MCF 10A (cell line): Measurements from ENCODE around the gene MGAT4B. TPM values are rescaled to one million over a fixed set of nuclear protein-coding genes. Genes with fewer than 3 reads are reported as not detected.

Source experiments
- BruUV-seq: library from RNA; stranded (reverse); fragments of 400-500 nt; replicated peaks from 2 replicates; lab custom pipeline; 2021; lab: Mats Ljungman, UMichigan
- CTCF ChIA-PET: fragments of 300-600 bp; sonication (Branson Sonifier 250); formaldehyde crosslinking; extraction: SDS; loops from one replicate; lab custom pipeline; 2021; ENCODE audit warnings: antibody characterized with exemption, inconsistent platforms; lab: Yijun Ruan, JAX
- POLR2A ChIA-PET: fragments of 300-600, 350-650 bp; sonication (Branson Sonifier 250); formaldehyde crosslinking; extraction: SDS; loops from one replicate; lab custom pipeline; 2020; ENCODE audit warnings: antibody characterized with exemption, inconsistent platforms; lab: Yijun Ruan, JAX
- DNase-seq: peaks from one replicate; pipeline ENCODE4 v3.0.0-alpha.2; 2018; ENCODE audit not compliant: unreplicated experiment
- H3K27ac Mint-ChIP-seq: one replicate; pipeline ENCODE4 v1.8.0; 2022; ENCODE audit warnings: mild to moderate bottlenecking, low read depth, mixed read lengths; ENCODE audit not compliant: unreplicated experiment
- H3K27me3 Mint-ChIP-seq: one replicate; pipeline ENCODE4 v1.8.0; 2022; ENCODE audit warnings: mixed read lengths; ENCODE audit not compliant: insufficient read depth, unreplicated experiment
- H3K36me3 Mint-ChIP-seq: one replicate; pipeline ENCODE4 v1.8.0; 2022; ENCODE audit warnings: mild to moderate bottlenecking, moderate library complexity, mixed read lengths; ENCODE audit not compliant: insufficient read depth, unreplicated experiment
- H3K4me1 Mint-ChIP-seq: one replicate; pipeline ENCODE4 v1.8.0; 2022; ENCODE audit warnings: mixed read lengths; ENCODE audit not compliant: insufficient read depth, unreplicated experiment
- H3K4me3 Mint-ChIP-seq: one replicate; pipeline ENCODE4 v1.8.0; 2022; ENCODE audit warnings: mild to moderate bottlenecking, moderate library complexity, mixed read lengths; ENCODE audit not compliant: unreplicated experiment
- H3K9me3 Mint-ChIP-seq: one replicate; pipeline ENCODE4 v1.8.0; 2022; ENCODE audit warnings: mixed read lengths; ENCODE audit not compliant: unreplicated experiment
- CTCF ChIP-seq: fragments of 200-600 bp; IDR thresholded peaks from one replicate; pipeline ENCODE4 v1.8.0; 2022; ENCODE audit warnings: antibody characterized with exemption, mild to moderate bottlenecking; ENCODE audit not compliant: unreplicated experiment
- intact Hi-C: fragments of 100-400 bp; cut with micrococcal nuclease; formaldehyde crosslinking; loops from 2 replicates; pipeline ENCODE4 v1.14.1; 2022
- total RNA-seq: library from RNA; stranded (reverse); gene quantifications from 2 replicates; pipeline ENCODE4 v1.2.3, GENCODE V29; 2022

The MGAT4B gene
- total RNA-seq, 1 experiment from 2014 or later = 153 TPM

GRCh38 chr5:179822444-179822990 is 15.9 kb upstream of the MGAT4B start:
- H3K27me3 Mint-ChIP-seq = no peaks in the 10 kb centered on the region
- H3K9me3 Mint-ChIP-seq = no peaks in the 10 kb centered on the region
- H3K27ac Mint-ChIP-seq = peak overlapping the region; percentile 95
- BruUV-seq = no TSS peak
- H3K4me1 Mint-ChIP-seq = peaks cover 50% of the 10 kb centered on the region
- CTCF ChIA-PET = interaction anchor here (0.5 to 1.5 kb wide), 10 partner anchors 8 to 135 kb away, joined by 3 to 5 read pairs (median 3); partner anchors contain the start of gene MRNIP
- DNase-seq = no peak
- TF ChIP-seq CTCF = no peak
- POLR2A ChIA-PET = interaction anchor here (0.6 to 2.2 kb wide), 23 partner anchors 8 to 1026 kb away, joined by 3 to 14 read pairs (median 4); partner anchors contain the start of genes CANX, MAML1 and MGAT4B
- H3K4me3 Mint-ChIP-seq = peak overlapping the region; percentile 94
- intact Hi-C loops = no loop called here
- peaks cover 74% of the 10 kb centered on the region for H3K36me3 Mint-ChIP-seq

GRCh38 chr5:179822059-179822432 is 15.4 kb upstream of the MGAT4B start:
- BruUV-seq = TSS peak; percentile 59
- TF ChIP-seq CTCF = no peak
- H3K36me3 Mint-ChIP-seq = peaks cover 69% of the 10 kb centered on the region
- H3K27ac Mint-ChIP-seq = peak overlapping the region; percentile 95
- no peaks in the 10 kb centered on the region for H3K27me3 Mint-ChIP-seq
- POLR2A ChIA-PET = interaction anchor here (0.5 to 2.2 kb wide), 23 partner anchors 9 to 1026 kb away, joined by 3 to 14 read pairs (median 4); partner anchors contain the start of genes MAML1 and MGAT4B
- CTCF ChIA-PET = interaction anchor here (0.6 to 1.3 kb wide), 8 partner anchors 7 to 73 kb away, joined by 3 to 5 read pairs (median 3); partner anchors contain the start of gene MRNIP
- peak overlapping the region; percentile 94 for H3K4me3 Mint-ChIP-seq
- peaks cover 50% of the 10 kb centered on the region for H3K4me1 Mint-ChIP-seq
- intact Hi-C loops = no loop called here
- H3K9me3 Mint-ChIP-seq = no peaks in the 10 kb centered on the region
- DNase-seq = no peak

GRCh38 chr5:179821298-179822058 is 14.8 kb upstream of the MGAT4B start:
- POLR2A ChIA-PET = interaction anchor here (0.5 to 4.0 kb wide), 39 partner anchors 8 to 1027 kb away, joined by 3 to 134 read pairs (median 6); partner anchors contain the start of genes CANX, HNRNPH1, MAML1 and MGAT4B
- peak; percentile 99 for DNase-seq
- peak overlapping the region; percentile 95 for H3K27ac Mint-ChIP-seq
- intact Hi-C loops = loop anchor here (1.0 to 2.0 kb wide), 3 partner anchors 14 to 58 kb away; partner anchors contain the start of gene MRNIP
- TF ChIP-seq CTCF = no peak
- H3K4me3 Mint-ChIP-seq = peak overlapping the region; percentile 94
- CTCF ChIA-PET = interaction anchor here (0.6 to 1.5 kb wide), 9 partner anchors 7 to 73 kb away, joined by 3 to 5 read pairs (median 3); partner anchors contain the start of gene MRNIP
- no peaks in the 10 kb centered on the region for H3K27me3 Mint-ChIP-seq
- peaks cover 64% of the 10 kb centered on the region for H3K36me3 Mint-ChIP-seq
- H3K4me1 Mint-ChIP-seq = peaks cover 45% of the 10 kb centered on the region
- no peaks in the 10 kb centered on the region for H3K9me3 Mint-ChIP-seq
- BruUV-seq = TSS peak; percentile 61
